T follicular helper cell (primary cell): Measurements from ENCODE around the gene KCNJ11.

ENCODE experiments used
- DNase-seq: peaks from one replicate; pipeline ENCODE4 v3.0.0-alpha.2; 2020; ENCODE audit warnings: low read depth

KCNJ11 gene

GRCh38 chr11:17408641-17409040 is 20.2 kb upstream of the KCNJ11 start:
- no peak for DNase-seq

- no peak for DNase-seq
These were observed 19.6 kb upstream of the KCNJ11 start for GRCh38 chr11:17408026-17408425.

GRCh38 chr11:17407575-17407974 is 19.1 kb upstream of the KCNJ11 start:
- no peak for DNase-seq

- no peak for DNase-seq
These were observed 18.3 kb upstream of the KCNJ11 start for GRCh38 chr11:17406818-17407149.

- no peak for DNase-seq
These were observed 17.8 kb upstream of the KCNJ11 start for GRCh38 chr11:17406082-17406817.

GRCh38 chr11:17405232-17406005 is 17.0 kb upstream of the KCNJ11 start:
- no peak for DNase-seq

- no peak for DNase-seq
These were observed 15.7 kb upstream of the KCNJ11 start for GRCh38 chr11:17403980-17404759.

- no peak for DNase-seq
These were observed 14.0 kb upstream of the KCNJ11 start for GRCh38 chr11:17402486-17402885.

- DNase-seq = no peak
These were observed 13.4 kb upstream of the KCNJ11 start for GRCh38 chr11:17401841-17402240.

- no peak for DNase-seq
These were observed 12.9 kb upstream of the KCNJ11 start for GRCh38 chr11:17401316-17401715.

GRCh38 chr11:17400048-17400775 is 11.8 kb upstream of the KCNJ11 start:
- no peak for DNase-seq

- DNase-seq = no peak
These were observed 10.8 kb upstream of the KCNJ11 start for GRCh38 chr11:17399236-17399635.

GRCh38 chr11:17397311-17398002 is 9.0 kb upstream of the KCNJ11 start:
- DNase-seq = no peak

- DNase-seq = no peak
These were observed 8.3 kb upstream of the KCNJ11 start for GRCh38 chr11:17396598-17397310.

- no peak for DNase-seq
These were observed 7.5 kb upstream of the KCNJ11 start for GRCh38 chr11:17395978-17396377.

- no peak for DNase-seq
These were observed 7.1 kb upstream of the KCNJ11 start for GRCh38 chr11:17395554-17395961.

- no peak for DNase-seq
These were observed 6.4 kb upstream of the KCNJ11 start for GRCh38 chr11:17394743-17395390.

GRCh38 chr11:17393472-17393871 is 5.0 kb upstream of the KCNJ11 start:
- no peak for DNase-seq

GRCh38 chr11:17392872-17393271 is 4.4 kb upstream of the KCNJ11 start:
- no peak for DNase-seq
